NK-92 (cell line): ENCODE measurements around the gene FOXRED2.
"Not testable (repeated sequence)": the region's sequence is repeated elsewhere in the genome, so short reads cannot be mapped to it uniquely, and the experiment has no call there.

ENCODE experiments used
- DNase-seq: peaks from one replicate; lab custom pipeline; 2025; ENCODE audit not compliant: unreplicated experiment; lab: John Stamatoyannopoulos, UW

FOXRED2 gene

GRCh38 chr22:36519906-36520305 is 13.1 kb upstream of the FOXRED2 start:
- DNase-seq: not testable (repeated sequence)

- DNase-seq: no peak
These were observed 7.9 kb upstream of the FOXRED2 start for GRCh38 chr22:36514766-36515165.

- no peak for DNase-seq
These were observed 6.2 kb upstream of the FOXRED2 start for GRCh38 chr22:36512991-36513390.

GRCh38 chr22:36512333-36512732 is 5.5 kb upstream of the FOXRED2 start:
- DNase-seq: no peak

- DNase-seq: no peak
These were observed 4.4 kb upstream of the FOXRED2 start for GRCh38 chr22:36510966-36511881.

- no peak for DNase-seq
These were observed 3.5 kb upstream of the FOXRED2 start for GRCh38 chr22:36510384-36510783.

GRCh38 chr22:36507518-36508010 is 724 bp upstream of the FOXRED2 start:
- DNase-seq: no peak

GRCh38 chr22:36505998-36506635 is 723 bp downstream of the FOXRED2 start:
- no peak for DNase-seq

GRCh38 chr22:36497910-36498665 is 8.8 kb downstream of the FOXRED2 start:
- no peak for DNase-seq

GRCh38 chr22:36493690-36494110 is 13.1 kb downstream of the FOXRED2 start:
- DNase-seq: no peak

- no peak for DNase-seq
These were observed 14.7 kb downstream of the FOXRED2 start for GRCh38 chr22:36492109-36492508.

GRCh38 chr22:36491155-36491554 is 15.7 kb downstream of the FOXRED2 start:
- no peak for DNase-seq

- DNase-seq: no peak
These were observed 20.0 kb downstream of the FOXRED2 start for GRCh38 chr22:36486619-36487384.

GRCh38 chr22:36481393-36482168 is 25.3 kb downstream of the FOXRED2 start, which contains the start of gene TXN2:
Gene TXN2, minus strand, starts transcription at chr22:36481640. Its CDS starts 803 bp downstream, at chr22:36480837.
- DNase-seq: peak; percentile 66

GRCh38 chr22:36480941-36481392 is 25.9 kb downstream of the FOXRED2 start:
- DNase-seq: no peak

GRCh38 chr22:36478966-36479365 is 27.9 kb downstream of the FOXRED2 start:
- no peak for DNase-seq

- no peak for DNase-seq
These were observed 31.5 kb downstream of the FOXRED2 start for GRCh38 chr22:36475341-36475740.

GRCh38 chr22:36472689-36473088 is 34.2 kb downstream of the FOXRED2 start:
- DNase-seq: no peak

GRCh38 chr22:36471341-36471821 is 35.5 kb downstream of the FOXRED2 start:
- DNase-seq: no peak

GRCh38 chr22:36470994-36471331 is 35.9 kb downstream of the FOXRED2 start:
- DNase-seq: no peak
